Nephron (organoid): ENCODE data around the gene CLDN17.
A peak's percentile ranks its signal among the peaks of the same experiment; 100 is the strongest.

Experiments
- H3K27ac Mint-ChIP-seq, 3 experiments: 2 replicates each; pipeline ENCODE4 v1.8.0; 2020; ENCODE audit warnings: mixed read lengths in 3 of 3, mild to moderate bottlenecking in 2 of 3, moderate library complexity in 1 of 3
- H3K27me3 Mint-ChIP-seq: 2 replicates; pipeline ENCODE4 v1.8.0; 2021; ENCODE audit warnings: low read depth, mild to moderate bottlenecking, moderate library complexity, mixed read lengths
- H3K36me3 Mint-ChIP-seq: 2 replicates; pipeline ENCODE4 v1.8.0; 2020; ENCODE audit warnings: low read depth, mixed read lengths
- H3K4me1 Mint-ChIP-seq: 2 replicates; pipeline ENCODE4 v1.8.0; 2020; ENCODE audit warnings: mixed read lengths
- H3K4me3 Mint-ChIP-seq, 3 experiments: 2 replicates each; pipeline ENCODE4 v1.8.0; 2020; ENCODE audit warnings: mild to moderate bottlenecking in 3 of 3, mixed read lengths in 3 of 3, moderate library complexity in 2 of 3
- H3K9me3 Mint-ChIP-seq: 2 replicates; pipeline ENCODE4 v1.8.0; 2020; ENCODE audit warnings: mixed read lengths
- CTCF ChIP-seq, 3 experiments: fragments of 200-600 bp; sonication (generic); IDR thresholded peaks; one replicate each; pipeline ENCODE4 v1.5.0; 2021; ENCODE audit warnings: antibody characterized with exemption in 3 of 3; ENCODE audit not compliant: unreplicated experiment in 3 of 3

CLDN17 gene

GRCh38 chr21:30206551-30207251 is 40.1 kb upstream of the CLDN17 start:
- TF ChIP-seq CTCF (IDR thresholded peaks at IDR 0.05; ENCODE audit: unreplicated experiment in 3 of 3): no peak
- H3K27ac Mint-ChIP-seq: peak overlapping the region in 2 of 3 experiments; percentile 4 to 7
- no peaks in the 10 kb centered on the region for H3K27me3 Mint-ChIP-seq
- no peak overlapping the region for H3K4me3 Mint-ChIP-seq
- H3K36me3 Mint-ChIP-seq: no peaks in the 10 kb centered on the region
- peaks cover 4% of the 10 kb centered on the region for H3K9me3 Mint-ChIP-seq
- peaks cover 17% of the 10 kb centered on the region for H3K4me1 Mint-ChIP-seq

GRCh38 chr21:30200000-30200399 is 33.4 kb upstream of the CLDN17 start:
- TF ChIP-seq CTCF (IDR thresholded peaks at IDR 0.05; ENCODE audit: unreplicated experiment in 3 of 3): no peak
- H3K4me1 Mint-ChIP-seq: no peaks in the 10 kb centered on the region
- H3K27ac Mint-ChIP-seq: no peak overlapping the region
- no peaks in the 10 kb centered on the region for H3K36me3 Mint-ChIP-seq
- no peak overlapping the region for H3K4me3 Mint-ChIP-seq
- no peaks in the 10 kb centered on the region for H3K27me3 Mint-ChIP-seq
- H3K9me3 Mint-ChIP-seq: peaks cover 9% of the 10 kb centered on the region

- TF ChIP-seq CTCF (IDR thresholded peaks at IDR 0.05; ENCODE audit: unreplicated experiment in 3 of 3): peak; percentile 49 to 70 (median 62)
- H3K4me1 Mint-ChIP-seq: no peaks in the 10 kb centered on the region
- H3K27me3 Mint-ChIP-seq: no peaks in the 10 kb centered on the region
- H3K4me3 Mint-ChIP-seq: no peak overlapping the region
- H3K27ac Mint-ChIP-seq: no peak overlapping the region
- no peaks in the 10 kb centered on the region for H3K36me3 Mint-ChIP-seq
- no peaks in the 10 kb centered on the region for H3K9me3 Mint-ChIP-seq
These were observed 28.2 kb upstream of the CLDN17 start for GRCh38 chr21:30194701-30195299.

GRCh38 chr21:30193201-30193600 is 26.6 kb upstream of the CLDN17 start:
- TF ChIP-seq CTCF (IDR thresholded peaks at IDR 0.05; ENCODE audit: unreplicated experiment in 3 of 3): no peak
- no peak overlapping the region for H3K27ac Mint-ChIP-seq
- no peaks in the 10 kb centered on the region for H3K9me3 Mint-ChIP-seq
- no peaks in the 10 kb centered on the region for H3K4me1 Mint-ChIP-seq
- no peaks in the 10 kb centered on the region for H3K27me3 Mint-ChIP-seq
- H3K36me3 Mint-ChIP-seq: no peaks in the 10 kb centered on the region
- H3K4me3 Mint-ChIP-seq: no peak overlapping the region

- TF ChIP-seq CTCF (IDR thresholded peaks at IDR 0.05; ENCODE audit: unreplicated experiment in 3 of 3): no peak
- Mint-ChIP-seq H3K9me3 (no peaks in the 10 kb centered on the region), H3K36me3 (no peaks in the 10 kb centered on the region), H3K27ac (no peak overlapping the region), H3K27me3 (no peaks in the 10 kb centered on the region), H3K4me3 (no peak overlapping the region), H3K4me1 (no peaks in the 10 kb centered on the region)
These were observed 23.9 kb upstream of the CLDN17 start for GRCh38 chr21:30190554-30190953.

- Mint-ChIP-seq H3K4me3 (no peak overlapping the region), H3K27me3 (no peaks in the 10 kb centered on the region), H3K4me1 (no peaks in the 10 kb centered on the region), H3K36me3 (no peaks in the 10 kb centered on the region), H3K27ac (no peak overlapping the region), H3K9me3 (no peaks in the 10 kb centered on the region)
- TF ChIP-seq CTCF (IDR thresholded peaks at IDR 0.05; ENCODE audit: unreplicated experiment in 3 of 3): no peak
These were observed 23.2 kb upstream of the CLDN17 start for GRCh38 chr21:30189773-30190172.
